Measurements from ENCODE around the gene YDJC. TPM values are rescaled to one million over a fixed set of nuclear protein-coding genes. Genes with fewer than 3 reads are reported as not detected.

The YDJC gene
- total and polyA plus RNA-seq, 2 of the 8 experiments (the other 6 are each of a cell fraction or from before 2014, with no cell fraction given), result 36.7 to 45.2 TPM

- TF ChIP-seq SAP30 (IDR thresholded peaks at IDR 0.05; ENCODE audit: insufficient read depth, insufficient replicate concordance, low read length) (no peak), JUN (IDR thresholded peaks at IDR 0.05; ENCODE audit: low read depth, low read length) (no peak), YY1 (IDR thresholded peaks at IDR 0.05; ENCODE audit: low read depth, low read length) (no peak), BACH1 (IDR thresholded peaks at IDR 0.05; ENCODE audit: low read length) (no peak)
Observed at GRCh38 chr22:21606775-21607174, 23.0 kb downstream of the YDJC start (continued).

Data from H1 (cell line).